Measurements from ENCODE around the gene CPEB4. TPM values are rescaled to one million over a fixed set of nuclear protein-coding genes. Genes with fewer than 3 reads are reported as not detected.

CPEB4 gene
- total and polyA plus RNA-seq, 2 of the 8 experiments (the other 6 are each of a cell fraction or from before 2014, with no cell fraction given): 8.4 to 13.4 TPM

DNA sequence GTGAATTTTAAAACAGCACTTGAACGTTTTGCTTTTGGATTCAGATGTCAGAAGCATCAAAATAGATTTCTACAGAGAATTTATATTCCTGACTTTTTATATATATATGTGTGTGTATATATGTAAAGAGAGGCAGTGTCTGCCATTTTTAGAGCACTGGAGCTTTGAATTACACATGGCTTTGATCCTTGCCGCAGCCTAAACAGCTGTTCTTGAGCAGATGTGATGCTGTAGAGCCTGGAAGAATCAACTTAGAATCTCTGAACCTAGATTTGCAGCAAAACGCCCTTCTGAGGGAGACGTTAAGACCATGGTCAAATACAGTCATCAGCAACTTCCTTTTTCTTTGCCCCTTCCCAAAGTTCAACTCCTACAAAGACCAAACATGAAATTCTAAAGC is 79.1 kb downstream of the CPEB4 start:
- no peaks in the 10 kb centered on the region for H3K79me1 ChIP-seq (ENCODE audit: low read depth, low read length)
- H2BK15ac ChIP-seq (ENCODE audit: low read length): no peak overlapping the region
- no peak overlapping the region for H3K14ac ChIP-seq (ENCODE audit: insufficient read length)
- H3K18ac ChIP-seq (ENCODE audit: extremely low read depth, low read length): no peak overlapping the region
- H3K4me1 ChIP-seq (replicated peaks in 1 of 4; ENCODE audit: control insufficient read depth in 3 of 4, insufficient read depth in 4 of 4, low read length in 3 of 4): peaks cover 3 to 29% (median 22%) of the 10 kb centered on the region in 4 experiments; a peak in 6 of 7 replicates
- no peak overlapping the region for H3K56ac ChIP-seq (replicated peaks; ENCODE audit: insufficient read length, low read depth, low read length)
- H2BK5ac ChIP-seq (ENCODE audit: low read depth, low read length): no peak overlapping the region
- H3K27ac ChIP-seq (ENCODE audit: low read depth, low read length): no peak overlapping the region
- no peak overlapping the region for H2AFZ ChIP-seq (ENCODE audit: low read length)
- no peaks in the 10 kb centered on the region for H3K27me3 ChIP-seq (replicated peaks in 1 of 4; ENCODE audit: control insufficient read depth in 3 of 4, extremely low read depth in 1 of 4, insufficient read depth in 3 of 4, low read length in 3 of 4)
- H3K36me3 ChIP-seq (ENCODE audit: control insufficient read depth in 2 of 4, insufficient read depth in 4 of 4, low read length in 3 of 4): no peaks in the 10 kb centered on the region
- H2BK20ac ChIP-seq (ENCODE audit: low read length): no peak overlapping the region
- ChIA-PET POLR2A (ENCODE audit: partially characterized antibody) (interaction anchor here (1.0 to 1.3 kb wide), 2 partner anchors 21 to 79 kb away, joined by 3 read pairs; partner anchors contain the start of gene CPEB4), CTCF (ENCODE audit: partially characterized antibody) (interaction anchor here (0.6 to 3.0 kb wide), 3 partner anchors 42 to 352 kb away, joined by 3 to 11 read pairs (median 5); no protein-coding TSS in a partner anchor)
- no peak for DNase-seq (ENCODE audit: low read depth in 1 of 2, low spot score in 2 of 2)
- 81% methylated on average over 4 of the region's 4 CpGs; no CpG with 5 or more reads in 1 of the 2 experiments for WGBS, 2 experiments (ENCODE audit: extremely low coverage in 1 of 2, insufficient coverage in 1 of 2, insufficient read length in 1 of 2, insufficient replicate concordance in 2 of 2, low coverage in 1 of 2, low lambda C conversion rate in 2 of 2, missing lambda C conversion rate in 1 of 2)
- no peak for FAIRE-seq
- H3K4me3 ChIP-seq (ENCODE audit: extremely low read depth in 1 of 4, insufficient read depth in 2 of 4, low read depth in 3 of 4, low read length in 4 of 4): no peak overlapping the region
- no peak overlapping the region for H4K8ac ChIP-seq (ENCODE audit: extremely low read depth, insufficient read depth, low read length)
- H2BK12ac ChIP-seq (ENCODE audit: low read depth, low read length): no peak overlapping the region
- H3K9me3 ChIP-seq (ENCODE audit: insufficient read depth in 2 of 2, low read depth in 1 of 2, low read length in 1 of 2): no peaks in the 10 kb centered on the region
- H3K4me2 ChIP-seq (ENCODE audit: insufficient read depth in 1 of 2, low read depth in 2 of 2, low read length in 2 of 2): no peak overlapping the region
- no peak overlapping the region for H3K23ac ChIP-seq (ENCODE audit: insufficient read length)
- no peak overlapping the region for H2BK120ac ChIP-seq (replicated peaks; ENCODE audit: low read depth, low read length)
- H4K5ac ChIP-seq (ENCODE audit: insufficient read length, low read depth, low read length): no peak overlapping the region
- H3K9ac ChIP-seq (replicated peaks in 1 of 4; ENCODE audit: extremely low read depth in 1 of 4, low read depth in 3 of 4, low read length in 3 of 4): no peak overlapping the region
- TF ChIP-seq CEBPB (IDR thresholded peaks at IDR 0.05; ENCODE audit: low read depth, low read length): no peak
- TF ChIP-seq, protein P1, sequence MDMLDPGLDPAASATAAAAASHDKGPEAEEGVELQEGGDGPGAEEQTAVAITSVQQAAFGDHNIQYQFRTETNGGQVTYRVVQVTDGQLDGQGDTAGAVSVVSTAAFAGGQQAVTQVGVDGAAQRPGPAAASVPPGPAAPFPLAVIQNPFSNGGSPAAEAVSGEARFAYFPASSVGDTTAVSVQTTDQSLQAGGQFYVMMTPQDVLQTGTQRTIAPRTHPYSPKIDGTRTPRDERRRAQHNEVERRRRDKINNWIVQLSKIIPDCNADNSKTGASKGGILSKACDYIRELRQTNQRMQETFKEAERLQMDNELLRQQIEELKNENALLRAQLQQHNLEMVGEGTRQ (IDR thresholded peaks at IDR 0.05; ENCODE audit: low read length): no peak
- no peak for TF ChIP-seq TEAD4 (IDR thresholded peaks at IDR 0.05; ENCODE audit: low read depth, low read length)
- TF ChIP-seq SIRT6 (IDR thresholded peaks at IDR 0.05; ENCODE audit: low read length): no peak
- TF ChIP-seq EP300 (IDR thresholded peaks at IDR 0.05; ENCODE audit: borderline replicate concordance in 1 of 2, low read depth in 2 of 2, low read length in 2 of 2): no peak
- no peak for TF ChIP-seq ASH2L (IDR thresholded peaks at IDR 0.05; ENCODE audit: low read length)
- H3K4ac ChIP-seq (replicated peaks; ENCODE audit: insufficient read length, low read depth, low read length): peak overlapping the region; percentile 39
- H4K91ac ChIP-seq (replicated peaks; ENCODE audit: insufficient read length, low read length): no peak overlapping the region
- no peaks in the 10 kb centered on the region for H3K79me2 ChIP-seq (ENCODE audit: control insufficient read depth in 1 of 2, insufficient read depth in 2 of 2, low read length in 2 of 2)
- H3K23me2 ChIP-seq (ENCODE audit: low read depth, low read length): peaks cover 1% of the 10 kb centered on the region; the same call in 1 of the 2 replicates
- no peak overlapping the region for H2AK5ac ChIP-seq (ENCODE audit: low read depth, low read length)
- H4K20me1 ChIP-seq (replicated peaks in 1 of 2; ENCODE audit: control insufficient read depth in 1 of 2, insufficient read depth in 2 of 2, low read length in 2 of 2): no peaks in the 10 kb centered on the region

All from H1 (cell line).